Measurements from ENCODE around the gene DNAJC5. TPM values are rescaled to one million over a fixed set of nuclear protein-coding genes. Genes with fewer than 3 reads are reported as not detected.

The DNAJC5 gene
- total and polyA plus RNA-seq, 2 donors (not counting 3 experiments of a cell fraction or from before 2014, with no cell fraction given): 44.7 to 60.3 TPM

DNA sequence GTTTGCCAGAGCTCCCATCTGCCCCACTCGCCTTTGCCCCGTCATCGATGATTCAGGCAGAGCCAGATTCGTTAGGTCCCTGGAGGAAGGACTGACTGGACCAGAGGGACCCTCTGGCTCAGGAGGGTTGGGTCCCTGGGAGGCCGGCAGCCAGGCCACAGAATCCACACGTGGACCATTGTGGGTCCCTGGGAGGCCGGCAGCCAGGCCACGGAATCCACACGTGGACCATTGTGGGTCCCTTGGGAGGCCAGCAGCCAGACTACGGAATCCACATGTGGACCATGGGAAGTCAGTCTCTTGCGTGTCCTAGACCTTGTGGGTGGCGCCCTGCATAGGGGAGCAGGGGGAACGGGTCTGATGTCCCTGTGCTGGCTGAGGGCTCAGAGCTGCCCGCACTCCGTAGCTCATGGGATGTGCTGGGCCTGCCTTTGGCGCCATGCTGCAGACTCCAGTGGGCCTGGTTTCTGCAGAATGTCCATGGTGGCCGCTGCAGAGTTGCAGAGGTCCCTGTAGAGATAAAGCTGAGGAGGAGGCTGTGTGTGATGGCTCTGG is 37.8 kb downstream of the DNAJC5 start:
- ChIA-PET POLR2A (no interaction called here), CTCF (interaction anchor here (1.2 kb wide), 1 partner anchor 14 kb away, joined by 3 read pairs; no protein-coding TSS in a partner anchor)
- no TSS peak for BruUV-seq (replicated peaks)
- Histone ChIP-seq H3K9me3 (replicated peaks; ENCODE audit: control insufficient read depth, insufficient read depth, low read length) (no peaks in the 10 kb centered on the region), H3K4me2 (ENCODE audit: insufficient read depth, low read length) (no peak overlapping the region), H4K20me1 (replicated peaks; ENCODE audit: control insufficient read depth, extremely low read depth, insufficient read depth, low read length) (peaks cover 3% of the 10 kb centered on the region), H3K27me3 (ENCODE audit: control insufficient read depth in 2 of 2, insufficient read depth in 2 of 2, low read length in 2 of 2) (no peaks in the 10 kb centered on the region), H3K79me2 (ENCODE audit: control insufficient read depth, insufficient read depth, low read length) (peaks cover 35% of the 10 kb centered on the region), H3K4me3 (replicated peaks in 1 of 3; ENCODE audit: insufficient read depth in 1 of 3, low read depth in 1 of 3, low read length in 3 of 3) (no peak overlapping the region), H2AFZ (ENCODE audit: low read depth, low read length) (no peak overlapping the region), H3K27ac (ENCODE audit: insufficient read depth, low read depth, low read length) (no peak overlapping the region), H3K4me1 (ENCODE audit: control insufficient read depth, extremely low read depth, insufficient read depth, low read length) (no peaks in the 10 kb centered on the region), H3K36me3 (ENCODE audit: control insufficient read depth in 2 of 2, extremely low read depth in 1 of 2, insufficient read depth in 2 of 2, low read length in 2 of 2) (peaks cover 5 to 55% of the 10 kb centered on the region in 2 experiments), H3K9ac (replicated peaks; ENCODE audit: extremely low read depth, insufficient read depth, low read length) (no peak overlapping the region), H3K9me1 (replicated peaks; ENCODE audit: control insufficient read depth, extremely low read depth, insufficient read depth, low read length) (no peaks in the 10 kb centered on the region)
- TF ChIP-seq, protein P1, sequence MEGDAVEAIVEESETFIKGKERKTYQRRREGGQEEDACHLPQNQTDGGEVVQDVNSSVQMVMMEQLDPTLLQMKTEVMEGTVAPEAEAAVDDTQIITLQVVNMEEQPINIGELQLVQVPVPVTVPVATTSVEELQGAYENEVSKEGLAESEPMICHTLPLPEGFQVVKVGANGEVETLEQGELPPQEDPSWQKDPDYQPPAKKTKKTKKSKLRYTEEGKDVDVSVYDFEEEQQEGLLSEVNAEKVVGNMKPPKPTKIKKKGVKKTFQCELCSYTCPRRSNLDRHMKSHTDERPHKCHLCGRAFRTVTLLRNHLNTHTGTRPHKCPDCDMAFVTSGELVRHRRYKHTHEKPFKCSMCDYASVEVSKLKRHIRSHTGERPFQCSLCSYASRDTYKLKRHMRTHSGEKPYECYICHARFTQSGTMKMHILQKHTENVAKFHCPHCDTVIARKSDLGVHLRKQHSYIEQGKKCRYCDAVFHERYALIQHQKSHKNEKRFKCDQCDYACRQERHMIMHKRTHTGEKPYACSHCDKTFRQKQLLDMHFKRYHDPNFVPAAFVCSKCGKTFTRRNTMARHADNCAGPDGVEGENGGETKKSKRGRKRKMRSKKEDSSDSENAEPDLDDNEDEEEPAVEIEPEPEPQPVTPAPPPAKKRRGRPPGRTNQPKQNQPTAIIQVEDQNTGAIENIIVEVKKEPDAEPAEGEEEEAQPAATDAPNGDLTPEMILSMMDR (IDR thresholded peaks at IDR 0.05; ENCODE audit: extremely low read depth in 1 of 2, insufficient read depth in 1 of 2, low read depth in 1 of 2, low read length in 2 of 2): no peak
- no peak for TF ChIP-seq POLR2A (IDR thresholded peaks at IDR 0.05; ENCODE audit: low read depth, low read length)
- TF ChIP-seq EZH2 (IDR thresholded peaks at IDR 0.05; ENCODE audit: borderline replicate concordance, low read depth, low read length, severe bottlenecking): no peak
- no peak for TF ChIP-seq FOS (IDR thresholded peaks at IDR 0.05; ENCODE audit: borderline replicate concordance, insufficient read depth, low read length)
- no peak for TF ChIP-seq GATA2 (IDR thresholded peaks at IDR 0.05; ENCODE audit: insufficient read depth, insufficient read length, low read depth, low read length)
- TF ChIP-seq JUN (IDR thresholded peaks at IDR 0.05; ENCODE audit: borderline replicate concordance, insufficient read depth, insufficient read length, low read depth): no peak
- no peak for TF ChIP-seq MYC (IDR thresholded peaks at IDR 0.05; ENCODE audit: low read depth, low read length)
- no peak for TF ChIP-seq POLR2AphosphoS5 (IDR thresholded peaks at IDR 0.05; ENCODE audit: insufficient read depth, low read depth, low read length)
- TF ChIP-seq, protein P2, sequence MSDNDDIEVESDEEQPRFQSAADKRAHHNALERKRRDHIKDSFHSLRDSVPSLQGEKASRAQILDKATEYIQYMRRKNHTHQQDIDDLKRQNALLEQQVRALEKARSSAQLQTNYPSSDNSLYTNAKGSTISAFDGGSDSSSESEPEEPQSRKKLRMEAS (IDR thresholded peaks at IDR 0.05; ENCODE audit: insufficient read depth, insufficient read length): no peak
- dilution Hi-C loops (cut with MboI; ENCODE audit: extremely low pct_ligation_motif_present, low sequenced_read_pairs): no loop called here
- no peak for DNase-seq (ENCODE audit: low read depth, low spot score)
- intact Hi-C loops (cut with micrococcal nuclease): no loop called here
- FAIRE-seq: no peak
